NCI-H1694 treated with DMSO at 0.1 percent for 48 hours (cell line): ENCODE results near the gene GRIN1.

Experiments used
- DNase-seq: peaks from one replicate; lab custom pipeline; 2025; lab: John Stamatoyannopoulos, UW

Gene GRIN1

DNA sequence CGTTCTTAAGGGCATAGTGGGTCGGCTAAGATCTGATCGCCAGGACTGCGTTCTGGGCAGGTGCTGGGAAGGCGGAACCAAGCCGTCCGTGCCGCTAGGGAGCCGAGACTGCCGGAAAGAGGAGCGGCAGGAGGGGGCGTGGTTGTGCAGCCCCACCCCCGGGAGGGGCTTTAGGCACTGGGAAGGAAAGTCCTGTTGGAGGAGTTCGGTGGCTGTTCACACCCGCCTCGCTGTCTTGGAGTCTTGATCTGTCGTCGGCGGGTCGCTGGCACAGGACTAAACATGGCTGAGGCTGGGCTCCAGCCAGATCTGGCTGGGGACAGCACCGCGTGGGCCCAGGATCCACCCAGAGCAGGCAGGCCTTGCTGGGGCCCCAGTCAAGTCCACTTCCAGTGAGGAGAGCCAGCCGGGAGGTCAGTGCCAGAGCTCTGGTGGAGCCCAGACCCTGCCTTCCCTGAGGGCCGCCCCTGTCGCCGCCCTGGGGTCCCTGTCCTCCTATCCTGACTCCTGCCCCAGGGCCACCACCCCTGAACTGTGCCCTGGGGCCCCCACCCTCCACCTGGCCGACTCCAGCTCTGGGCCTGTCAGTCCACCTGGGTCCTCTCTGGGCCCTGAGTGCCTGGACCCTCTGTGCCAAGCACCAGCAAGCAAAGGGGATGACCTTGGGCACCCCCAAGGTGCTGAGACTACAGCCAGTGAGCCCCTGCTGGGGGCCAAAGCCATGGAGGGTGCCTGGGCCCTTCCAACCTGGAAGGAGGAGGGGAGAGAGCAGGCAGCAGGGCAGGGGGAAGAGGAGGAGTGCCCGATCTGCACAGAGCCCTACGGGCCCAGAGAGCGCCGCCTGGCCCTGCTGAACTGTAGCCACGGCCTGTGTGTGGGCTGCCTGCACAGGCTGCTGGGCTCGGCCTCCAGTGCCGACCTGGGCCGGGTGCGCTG, 78.6 kb downstream of the GRIN1 start:
- no peak for DNase-seq

DNA sequence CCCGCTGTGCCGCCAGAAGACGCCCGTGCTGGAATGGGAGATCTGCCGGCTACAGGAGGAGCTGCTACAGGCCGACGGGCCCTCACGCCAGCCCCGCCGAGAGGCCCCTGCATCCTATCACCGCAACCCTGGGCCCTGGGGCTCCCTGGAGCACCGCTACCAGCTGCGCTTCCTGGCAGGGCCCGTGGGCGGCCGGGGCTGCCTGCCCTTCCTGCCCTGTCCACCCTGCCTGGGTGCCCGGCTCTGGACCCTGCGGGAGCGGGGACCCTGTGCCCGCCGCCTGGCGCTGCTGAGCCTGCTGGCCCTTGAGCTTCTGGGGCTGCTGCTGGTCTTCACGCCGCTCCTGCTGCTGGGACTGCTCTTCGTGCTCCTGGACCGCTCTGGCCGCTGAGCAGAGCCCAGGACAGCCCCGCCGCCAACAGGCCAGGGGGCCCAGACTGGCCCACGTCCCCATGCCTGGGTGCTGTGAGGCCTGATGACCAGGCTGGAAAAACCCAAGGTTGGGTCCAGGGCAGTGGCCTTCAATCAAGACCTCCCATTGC, 79.3 kb downstream of the GRIN1 start:
- no peak for DNase-seq
